RCC 7860 (cell line): ENCODE results near the gene CAPS.

ENCODE experiments used
- DNase-seq: peaks from one replicate; pipeline ENCODE4 v3.0.0-alpha.2; 2015; ENCODE audit warnings: low spot score
- FAIRE-seq: peaks from 2 replicates; lab custom pipeline; 2012; peaks lifted over from hg19 to GRCh38; lab: Jason Lieb, UNC

CAPS gene

DNA sequence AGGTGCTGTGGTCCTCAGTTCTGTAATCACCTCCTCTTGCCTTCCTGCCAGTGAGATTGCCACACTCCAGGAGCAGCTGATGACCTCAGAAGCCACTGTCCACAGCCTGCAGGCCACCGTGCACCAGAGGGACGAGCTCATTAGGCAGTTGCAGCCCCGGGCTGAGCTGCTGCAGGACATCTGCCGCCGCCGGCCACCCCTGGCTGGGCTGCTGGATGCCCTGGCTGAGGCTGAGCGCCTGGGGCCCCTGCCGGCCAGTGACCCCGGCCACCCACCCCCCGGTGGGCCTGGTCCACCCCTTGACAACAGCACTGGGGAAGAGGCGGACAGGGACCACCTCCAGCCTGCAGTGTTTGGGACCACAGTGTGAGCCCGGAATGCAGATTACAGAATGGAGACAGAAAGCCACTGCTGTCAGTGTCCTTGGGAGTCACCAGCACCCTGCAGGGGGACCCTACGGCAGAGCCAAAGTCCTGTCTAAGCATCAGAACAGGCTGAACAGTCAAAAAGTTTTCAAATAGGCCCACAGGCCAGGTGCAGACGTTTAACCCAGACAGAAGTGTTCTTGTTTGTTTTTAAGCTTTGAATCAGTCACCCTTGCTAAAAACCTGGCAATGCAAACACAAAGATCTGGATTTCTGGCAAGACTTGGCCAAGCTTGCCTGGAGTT lies 5.1 kb upstream of the CAPS start:
- DNase-seq (no peak), FAIRE-seq (no peak)

DNA sequence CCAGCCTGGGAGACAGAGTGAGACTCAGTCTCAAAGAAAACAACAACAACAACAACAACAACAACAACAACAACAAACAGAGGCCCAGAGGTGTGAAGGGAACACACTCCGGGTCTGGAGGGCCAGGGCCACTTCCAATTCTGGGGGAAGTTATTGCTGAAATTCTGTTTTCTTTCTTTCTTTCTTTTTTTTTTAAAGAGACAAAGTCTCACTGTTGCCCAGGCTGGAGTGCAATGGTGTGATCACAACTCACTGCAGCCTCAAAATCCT lies 3.5 kb upstream of the CAPS start:
- FAIRE-seq (no peak), DNase-seq (no peak)

GRCh38 chr19:5911366-5911765 lies 2.7 kb upstream of the CAPS start:
- no peak for FAIRE-seq
- DNase-seq = no peak

DNA sequence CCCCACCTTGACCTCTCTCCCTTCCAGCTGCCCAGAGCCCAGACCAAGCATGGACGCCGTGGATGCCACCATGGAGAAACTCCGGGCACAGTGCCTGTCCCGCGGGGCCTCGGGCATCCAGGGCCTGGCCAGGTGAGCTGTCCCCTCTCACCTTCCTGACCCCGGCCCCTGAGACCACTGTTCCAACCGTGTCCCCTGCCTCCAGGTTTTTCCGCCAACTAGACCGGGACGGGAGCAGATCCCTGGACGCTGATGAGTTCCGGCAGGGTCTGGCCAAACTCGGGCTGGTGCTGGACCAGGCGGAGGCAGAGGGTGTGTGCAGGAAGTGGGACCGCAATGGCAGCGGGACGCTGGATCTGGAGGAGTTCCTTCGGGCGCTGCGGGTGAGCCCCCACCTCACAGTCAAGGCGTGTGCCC lies 312 bp downstream of the CAPS start:
- FAIRE-seq (no peak), DNase-seq (no peak)

DNA sequence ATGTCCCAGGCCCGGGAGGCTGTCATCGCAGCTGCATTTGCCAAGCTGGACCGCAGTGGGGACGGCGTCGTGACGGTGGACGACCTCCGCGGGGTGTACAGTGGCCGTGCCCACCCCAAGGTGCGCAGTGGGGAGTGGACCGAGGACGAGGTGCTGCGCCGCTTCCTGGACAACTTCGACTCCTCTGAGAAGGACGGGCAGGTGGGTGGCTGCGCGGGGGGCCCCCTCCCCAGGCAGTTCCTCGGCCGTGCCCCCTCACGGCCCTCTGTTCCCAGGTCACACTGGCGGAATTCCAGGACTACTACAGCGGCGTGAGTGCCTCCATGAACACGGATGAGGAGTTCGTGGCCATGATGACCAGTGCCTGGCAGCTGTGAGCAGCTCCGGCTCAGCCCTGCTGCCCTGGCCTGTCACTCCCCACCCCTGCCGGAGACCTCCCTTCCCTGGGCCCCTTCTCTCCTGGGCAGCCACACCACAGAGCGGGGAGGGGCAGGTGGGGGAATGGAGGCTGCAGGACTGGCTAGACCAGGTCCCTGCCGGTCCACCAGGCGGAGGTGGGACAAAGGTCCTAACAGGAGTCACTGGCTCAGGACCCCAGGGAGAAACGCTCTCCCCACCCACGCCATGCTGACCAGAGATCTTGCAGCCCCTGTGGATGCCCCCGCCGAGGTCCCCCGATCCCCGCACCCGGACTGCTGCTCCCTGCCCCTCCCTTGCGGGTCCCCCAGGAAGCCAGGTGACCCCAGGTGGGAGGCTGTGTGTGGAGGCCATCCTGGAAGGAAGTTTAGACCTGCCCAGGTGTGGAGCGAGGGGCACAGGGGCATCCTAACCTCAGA lies 1.1 kb downstream of the CAPS start:
- no peak for DNase-seq
- FAIRE-seq = no peak

DNA sequence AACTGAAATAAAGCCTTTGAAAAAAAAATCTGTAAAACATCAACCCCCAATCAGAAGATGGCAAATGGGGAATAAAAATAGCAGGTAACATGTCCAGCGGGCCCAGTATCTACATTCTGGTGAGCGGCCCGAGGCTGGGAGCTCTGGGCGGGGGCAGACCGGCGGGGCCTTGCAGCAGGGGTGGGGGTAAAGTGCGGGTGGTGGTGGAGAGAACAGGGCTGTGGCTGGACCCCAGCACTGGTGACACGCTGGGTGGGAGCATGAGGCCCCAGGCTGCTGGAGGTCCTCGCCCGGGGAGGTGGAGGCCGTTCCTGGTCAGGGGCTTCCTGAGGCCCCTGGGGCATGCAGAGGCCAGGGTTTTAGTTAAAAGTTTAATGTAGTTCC lies 1.7 kb downstream of the CAPS start:
- FAIRE-seq (no peak), DNase-seq (no peak)

DNA sequence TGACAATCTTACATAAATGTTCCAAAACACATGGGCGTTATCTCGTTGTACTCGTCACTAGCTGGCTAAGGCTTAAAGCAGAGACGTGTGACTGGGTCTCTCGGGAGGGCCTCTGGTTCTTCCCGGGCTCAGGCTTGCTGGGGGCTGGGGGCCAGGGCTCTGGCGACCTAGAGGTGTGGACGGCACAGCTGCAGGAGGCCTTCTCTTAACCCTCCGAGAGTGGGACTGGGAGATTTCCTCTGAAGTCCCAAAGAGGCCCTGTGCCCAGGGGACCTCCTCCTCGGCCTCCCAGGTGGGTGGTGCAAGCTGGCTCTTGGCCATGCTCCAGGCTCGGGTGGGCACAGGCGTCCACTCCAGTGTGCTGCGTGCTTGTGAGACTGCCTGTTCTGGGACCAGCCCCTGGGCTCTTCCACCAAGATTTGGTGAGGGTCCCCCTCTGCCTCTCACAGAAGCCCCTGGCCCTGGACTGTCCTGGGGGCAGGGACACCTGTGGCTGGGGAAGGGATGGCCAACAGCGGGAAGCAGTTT lies 2.2 kb downstream of the CAPS start:
- FAIRE-seq = no peak
- no peak for DNase-seq

- DNase-seq (no peak), FAIRE-seq (no peak)
These were observed 3.5 kb downstream of the CAPS start for GRCh38 chr19:5917431-5918107.

DNA sequence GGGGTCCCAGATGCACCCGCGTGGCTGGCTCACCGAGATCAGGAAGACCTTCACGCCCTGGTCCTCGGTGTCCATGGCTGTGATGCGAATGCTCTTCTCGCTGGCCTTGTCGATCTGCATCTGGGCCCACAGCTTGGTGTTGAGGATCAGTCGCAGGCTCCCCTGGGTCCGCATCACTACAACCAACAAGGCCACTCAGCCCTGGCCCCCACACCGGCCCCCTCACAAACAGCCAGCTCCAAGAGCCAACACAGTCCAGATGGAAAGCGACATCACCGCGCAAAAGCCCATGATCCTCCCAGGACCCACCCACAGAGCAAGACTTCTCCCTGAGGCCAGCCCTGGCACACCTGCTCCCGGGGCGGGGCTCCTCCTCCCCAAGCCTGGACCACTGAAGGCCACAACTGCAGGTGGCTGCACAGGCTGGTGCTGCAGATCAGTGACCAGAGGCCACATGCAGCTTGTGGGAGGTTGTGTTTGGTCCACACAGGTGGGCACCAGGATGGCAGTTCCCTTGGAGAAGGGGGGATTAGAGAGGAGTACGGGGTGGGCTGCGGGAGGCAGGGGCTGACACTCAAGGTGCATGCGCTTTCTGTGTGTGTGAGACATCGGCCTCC lies 4.5 kb downstream of the CAPS start:
- FAIRE-seq (no peak), DNase-seq (no peak)

DNA sequence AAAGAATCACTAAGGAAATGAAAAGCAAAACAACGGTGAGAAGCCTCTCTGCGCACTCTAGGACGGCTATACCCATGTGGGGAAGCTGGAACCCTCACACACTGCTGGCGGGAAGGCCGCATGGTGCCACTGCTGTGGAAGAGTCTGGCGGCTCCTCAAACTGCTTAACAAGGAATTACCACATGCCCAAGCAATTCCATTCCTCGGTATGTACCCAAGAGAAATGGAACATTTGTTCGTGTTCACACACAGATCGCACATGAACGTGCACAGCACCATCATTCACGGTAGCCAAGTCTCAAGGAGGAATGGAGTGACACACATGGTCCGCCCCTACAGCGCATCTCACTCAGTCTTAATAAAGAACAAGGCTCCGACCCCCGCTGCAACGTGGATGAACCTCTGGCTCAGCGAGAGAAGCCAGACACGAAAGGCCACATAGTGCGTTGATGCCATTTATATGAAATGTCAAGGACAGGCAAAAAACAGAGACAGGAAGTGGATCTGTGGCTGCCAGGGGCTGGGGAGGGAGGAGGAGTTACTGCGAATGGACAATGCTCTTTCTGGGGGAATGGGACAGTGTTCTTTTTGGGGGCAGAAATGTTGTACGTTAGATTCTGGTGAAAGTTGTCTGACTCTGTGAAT lies 7.6 kb downstream of the CAPS start:
- DNase-seq = no peak
- no peak for FAIRE-seq

- no peak for FAIRE-seq
- no peak for DNase-seq
These were observed 8.1 kb downstream of the CAPS start for GRCh38 chr19:5922161-5922545.

GRCh38 chr19:5923356-5923755 lies 9.3 kb downstream of the CAPS start:
- no peak for FAIRE-seq

DNA sequence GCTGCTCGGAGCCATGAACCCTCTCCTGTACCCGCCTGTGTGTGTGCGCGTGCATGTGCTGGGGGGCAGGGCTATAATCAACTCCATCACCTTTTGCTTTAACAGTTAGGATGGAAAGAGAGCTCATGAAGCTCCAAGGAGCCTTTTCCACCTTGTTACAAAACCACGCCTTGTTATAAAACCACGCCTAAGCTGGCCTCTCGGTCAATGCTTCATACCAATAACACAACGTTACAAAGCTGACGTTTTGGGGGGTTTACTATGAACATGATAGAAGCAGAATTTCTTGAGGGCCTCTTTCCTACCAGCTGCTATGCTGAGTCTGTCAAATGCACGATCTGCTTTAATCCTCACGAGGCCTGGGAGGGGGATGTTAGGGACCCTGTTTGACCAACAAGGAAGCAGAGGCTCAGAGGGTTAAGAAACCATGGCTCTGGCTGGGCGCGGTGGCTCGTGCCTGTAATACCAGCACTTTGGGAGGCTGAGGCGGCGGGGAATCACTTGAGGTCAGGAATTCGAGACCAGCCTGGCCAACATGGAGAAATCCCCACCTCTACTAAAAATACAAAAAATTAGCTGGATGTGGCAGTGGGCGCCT lies 11.9 kb downstream of the CAPS start:
- DNase-seq = no peak
- FAIRE-seq = no peak

More at GRCh38 chr19:5923356-5923755, 9.3 kb downstream of the CAPS start:
- no peak for DNase-seq

GRCh38 chr19:5926641-5927440 lies 12.8 kb downstream of the CAPS start:
- FAIRE-seq = no peak
- no peak for DNase-seq

GRCh38 chr19:5927441-5927821 lies 13.4 kb downstream of the CAPS start:
- DNase-seq (no peak), FAIRE-seq (no peak)

- FAIRE-seq (no peak), DNase-seq (no peak)
These were observed 15.1 kb downstream of the CAPS start for GRCh38 chr19:5929179-5929578.

GRCh38 chr19:5929625-5930024 lies 15.6 kb downstream of the CAPS start:
- FAIRE-seq (no peak), DNase-seq (no peak)

- DNase-seq (no peak), FAIRE-seq (no peak)
These were observed 17.2 kb downstream of the CAPS start for GRCh38 chr19:5931251-5931650.

DNA sequence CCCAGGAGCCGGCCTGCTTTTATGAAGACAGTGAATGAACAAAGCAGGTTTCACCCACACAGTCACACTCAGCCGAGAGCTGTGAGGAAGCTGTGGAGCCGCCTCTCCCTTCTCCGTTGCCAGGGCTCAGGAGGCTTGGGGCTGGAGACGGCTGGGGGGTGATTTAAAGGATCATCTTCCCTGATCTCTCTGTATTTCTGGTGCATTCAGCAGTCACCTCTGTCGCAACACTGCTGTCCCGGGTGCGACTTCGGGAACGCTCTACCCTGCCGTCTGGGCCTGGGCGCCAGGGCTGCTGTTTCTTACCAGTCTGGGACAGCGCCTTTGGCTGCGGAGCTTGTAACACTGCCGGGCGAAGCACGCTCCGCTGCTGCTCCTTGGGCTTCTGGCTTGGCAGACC lies 18.1 kb downstream of the CAPS start:
- DNase-seq (no peak), FAIRE-seq (no peak)
